NCI-H748 (cell line): ENCODE results near the gene NAB2.

ENCODE experiments used
- DNase-seq: peaks from one replicate; lab custom pipeline; 2025; ENCODE audit not compliant: unreplicated experiment; lab: John Stamatoyannopoulos, UW

NAB2 gene

GRCh38 chr12:57131896-57132744, 43.2 kb downstream of the NAB2 start:
- no peak for DNase-seq

GRCh38 chr12:57133013-57133569, 44.2 kb downstream of the NAB2 start:
- no peak for DNase-seq

- DNase-seq = no peak
Observed at GRCh38 chr12:57133916-57134315, 45.0 kb downstream of the NAB2 start.

GRCh38 chr12:57134949-57135348, 46.0 kb downstream of the NAB2 start:
- DNase-seq = no peak

- DNase-seq = no peak
Observed at GRCh38 chr12:57135527-57136326, 46.8 kb downstream of the NAB2 start.

GRCh38 chr12:57138526-57139272, 49.8 kb downstream of the NAB2 start:
- DNase-seq = no peak

GRCh38 chr12:57139796-57140649, 51.1 kb downstream of the NAB2 start:
- DNase-seq = no peak

- DNase-seq = no peak
Observed at GRCh38 chr12:57141249-57141648, 52.3 kb downstream of the NAB2 start.

- DNase-seq = no peak
Observed at GRCh38 chr12:57142121-57142520, 53.2 kb downstream of the NAB2 start.

- no peak for DNase-seq
Observed at GRCh38 chr12:57142727-57143126, 53.8 kb downstream of the NAB2 start.

- DNase-seq = no peak
Observed at GRCh38 chr12:57143454-57143853, 54.5 kb downstream of the NAB2 start.
